BE2C (cell line): ENCODE measurements around the gene PEAK3.

Experiments used
- DNase-seq: peaks from one replicate; pipeline ENCODE4 v3.0.0-alpha.2; 2020
- H3K27me3 ChIP-seq: fragments of 250-450 bp; sonication (Bioruptor Pico); 2 replicates; pipeline ENCODE4 v1.5.1; 2020; ENCODE audit warnings: mild to moderate bottlenecking
- H3K36me3 ChIP-seq: fragments of 250-450 bp; sonication (Bioruptor Pico); 2 replicates; pipeline ENCODE4 v1.5.1; 2020; ENCODE audit warnings: mild to moderate bottlenecking
- H3K4me1 ChIP-seq: fragments of 250-450 bp; sonication (Bioruptor Pico); 2 replicates; pipeline ENCODE4 v1.5.1; 2020
- H3K4me3 ChIP-seq: 2 replicates; pipeline ENCODE4 v1.5.1; 2011; ENCODE audit warnings: low read depth, low read length
- H3K9me3 ChIP-seq: fragments of 250-450 bp; sonication (Bioruptor Pico); 2 replicates; pipeline ENCODE4 v1.5.1; 2020
- TF ChIP-seq, protein P1 (sequence below): IDR thresholded peaks from 2 replicates; pipeline ENCODE4 v1.5.1; 2012; ENCODE audit warnings: mild to moderate bottlenecking, low read depth, low read length

The PEAK3 gene

DNA sequence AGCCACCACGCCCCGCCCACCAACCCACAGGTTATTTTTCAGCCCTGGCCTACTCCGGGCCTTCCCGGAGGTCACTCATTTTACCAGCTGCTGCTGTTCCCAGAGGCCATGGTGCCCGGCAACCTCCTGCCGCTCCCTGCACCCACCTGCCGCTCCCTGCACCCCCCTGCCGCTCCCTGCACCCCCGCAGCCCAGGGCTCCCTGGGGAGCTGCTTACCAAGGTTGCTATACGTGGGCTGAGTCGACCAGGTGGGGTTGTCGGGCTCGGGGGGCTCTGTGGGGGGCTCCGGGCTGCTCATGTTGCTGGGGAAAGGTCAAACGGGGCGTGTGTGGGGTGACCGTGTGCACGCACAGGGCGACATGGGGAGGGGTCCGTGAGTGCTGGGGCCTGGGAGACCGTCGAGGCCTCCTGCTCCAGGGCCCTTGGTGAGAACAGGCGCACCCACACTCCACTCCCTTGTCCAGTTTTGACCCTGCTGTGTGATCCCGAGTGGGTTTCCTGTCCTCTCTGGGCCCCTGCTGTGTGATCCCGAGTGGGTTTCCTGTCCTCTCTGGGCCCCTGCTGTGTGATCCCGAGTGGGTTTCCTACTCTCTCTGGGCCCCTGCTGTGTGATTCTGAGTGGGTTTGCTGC, 1.2 kb downstream of the PEAK3 start:
- no peak for DNase-seq
- Histone ChIP-seq H3K4me1 (no peaks in the 10 kb centered on the region), H3K4me3 (no peak overlapping the region), H3K36me3 (no peaks in the 10 kb centered on the region), H3K9me3 (no peaks in the 10 kb centered on the region), H3K27me3 (peaks cover 3% of the 10 kb centered on the region; the same call in 1 of the 2 replicates)
- TF ChIP-seq, protein P1, sequence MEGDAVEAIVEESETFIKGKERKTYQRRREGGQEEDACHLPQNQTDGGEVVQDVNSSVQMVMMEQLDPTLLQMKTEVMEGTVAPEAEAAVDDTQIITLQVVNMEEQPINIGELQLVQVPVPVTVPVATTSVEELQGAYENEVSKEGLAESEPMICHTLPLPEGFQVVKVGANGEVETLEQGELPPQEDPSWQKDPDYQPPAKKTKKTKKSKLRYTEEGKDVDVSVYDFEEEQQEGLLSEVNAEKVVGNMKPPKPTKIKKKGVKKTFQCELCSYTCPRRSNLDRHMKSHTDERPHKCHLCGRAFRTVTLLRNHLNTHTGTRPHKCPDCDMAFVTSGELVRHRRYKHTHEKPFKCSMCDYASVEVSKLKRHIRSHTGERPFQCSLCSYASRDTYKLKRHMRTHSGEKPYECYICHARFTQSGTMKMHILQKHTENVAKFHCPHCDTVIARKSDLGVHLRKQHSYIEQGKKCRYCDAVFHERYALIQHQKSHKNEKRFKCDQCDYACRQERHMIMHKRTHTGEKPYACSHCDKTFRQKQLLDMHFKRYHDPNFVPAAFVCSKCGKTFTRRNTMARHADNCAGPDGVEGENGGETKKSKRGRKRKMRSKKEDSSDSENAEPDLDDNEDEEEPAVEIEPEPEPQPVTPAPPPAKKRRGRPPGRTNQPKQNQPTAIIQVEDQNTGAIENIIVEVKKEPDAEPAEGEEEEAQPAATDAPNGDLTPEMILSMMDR = no peak

DNA sequence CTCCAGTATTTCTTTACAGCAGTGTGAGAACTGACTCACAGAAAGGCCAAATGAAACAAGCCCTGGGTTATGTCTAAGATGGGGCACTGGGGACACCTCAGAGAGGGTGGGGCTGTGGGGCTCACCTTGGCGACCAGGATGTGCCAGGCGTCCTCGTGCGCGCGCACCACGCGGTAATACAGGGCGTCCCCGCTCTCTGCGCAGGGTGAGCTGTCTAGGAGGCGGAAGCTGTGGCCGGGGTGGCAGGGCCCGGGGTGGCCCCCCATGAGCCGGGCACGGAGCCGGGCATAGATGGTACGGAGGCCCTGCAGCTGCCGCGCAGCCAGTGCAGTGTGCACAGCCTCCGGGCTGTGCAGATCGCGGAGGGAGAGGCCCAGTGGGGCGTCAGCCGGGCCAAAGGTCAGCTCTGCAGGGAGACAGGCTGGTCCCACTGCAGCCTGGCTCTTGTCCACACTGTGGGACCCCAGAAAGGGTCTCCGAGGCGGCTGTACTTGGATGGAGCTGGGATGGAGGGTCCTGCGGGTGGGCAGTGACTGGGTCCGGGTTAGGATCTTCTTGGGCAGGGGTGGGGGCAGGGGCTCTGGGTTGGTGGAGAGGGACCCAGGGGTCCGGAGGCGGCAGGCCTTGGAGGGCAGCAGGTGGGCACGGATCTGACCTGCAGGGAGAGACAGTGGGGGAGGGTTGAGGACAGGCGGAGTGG, 3.4 kb downstream of the PEAK3 start:
- no peak for DNase-seq
- TF ChIP-seq, protein P1 = no peak

DNA sequence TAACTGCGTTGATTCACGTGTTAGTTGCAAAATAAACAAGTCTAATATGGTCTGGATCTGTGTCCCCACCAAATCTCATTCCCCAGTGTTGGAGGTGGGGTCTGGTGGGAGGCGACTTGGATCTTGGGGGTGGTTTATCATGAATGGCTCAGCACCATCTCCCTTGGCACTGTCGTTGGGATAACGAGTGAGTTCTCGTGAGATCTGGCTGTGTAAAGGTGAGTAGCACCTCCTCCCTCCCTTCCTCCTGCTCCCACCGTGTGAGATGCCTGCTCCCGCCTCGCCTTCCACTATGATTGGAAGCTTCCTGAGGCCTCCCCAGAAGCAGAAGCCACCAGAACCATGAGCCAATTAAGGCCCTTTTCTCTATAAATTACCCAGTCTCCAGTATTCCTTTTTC, 4.8 kb downstream of the PEAK3 start:
- peaks cover 18% of the 10 kb centered on the region for H3K36me3 ChIP-seq
- H3K4me1 ChIP-seq = peaks cover 4% of the 10 kb centered on the region; the same call in 1 of the 2 replicates
- no peaks in the 10 kb centered on the region for H3K9me3 ChIP-seq
- no peak overlapping the region for H3K4me3 ChIP-seq
- no peak for DNase-seq
- no peaks in the 10 kb centered on the region for H3K27me3 ChIP-seq
- TF ChIP-seq, protein P1 = no peak

More for the DNA sequence above, 3.4 kb downstream of the PEAK3 start:
- Histone ChIP-seq H3K4me1 (no peaks in the 10 kb centered on the region), H3K4me3 (no peak overlapping the region), H3K9me3 (no peaks in the 10 kb centered on the region), H3K27me3 (no peaks in the 10 kb centered on the region), H3K36me3 (peaks cover 8% of the 10 kb centered on the region)

DNA sequence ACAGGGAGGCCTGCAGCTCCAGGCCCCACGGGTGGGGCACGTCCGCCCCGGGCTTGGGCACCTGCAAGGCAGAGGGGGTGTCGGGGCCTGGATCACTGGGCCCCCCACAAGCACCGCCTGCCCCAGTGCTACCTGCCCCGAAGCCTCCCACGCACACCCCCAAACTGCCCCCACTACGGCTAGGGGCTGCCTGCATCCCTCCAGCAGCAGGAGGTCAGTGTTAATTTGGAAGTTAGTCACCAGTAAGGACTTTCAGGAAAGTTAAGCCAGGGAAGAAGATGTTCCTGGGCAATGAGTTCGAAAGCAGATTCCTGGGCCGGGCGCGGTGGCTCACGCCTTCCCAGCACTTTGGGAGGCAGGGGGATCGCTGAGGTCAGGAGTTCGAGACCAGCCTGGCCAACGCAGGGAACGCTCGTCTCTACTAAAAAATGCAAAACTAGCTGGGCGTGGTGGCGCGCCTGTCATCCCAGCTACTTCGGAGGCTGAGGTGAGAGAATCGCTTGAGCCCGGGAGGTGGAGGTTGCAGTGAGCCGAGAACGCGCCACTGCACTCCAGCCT, 5.5 kb downstream of the PEAK3 start:
- Histone ChIP-seq H3K36me3 (peaks cover 24% of the 10 kb centered on the region), H3K27me3 (no peaks in the 10 kb centered on the region), H3K9me3 (no peaks in the 10 kb centered on the region), H3K4me3 (no peak overlapping the region), H3K4me1 (peaks cover 7% of the 10 kb centered on the region)
- DNase-seq = no peak
- TF ChIP-seq, protein P1 = no peak

DNA sequence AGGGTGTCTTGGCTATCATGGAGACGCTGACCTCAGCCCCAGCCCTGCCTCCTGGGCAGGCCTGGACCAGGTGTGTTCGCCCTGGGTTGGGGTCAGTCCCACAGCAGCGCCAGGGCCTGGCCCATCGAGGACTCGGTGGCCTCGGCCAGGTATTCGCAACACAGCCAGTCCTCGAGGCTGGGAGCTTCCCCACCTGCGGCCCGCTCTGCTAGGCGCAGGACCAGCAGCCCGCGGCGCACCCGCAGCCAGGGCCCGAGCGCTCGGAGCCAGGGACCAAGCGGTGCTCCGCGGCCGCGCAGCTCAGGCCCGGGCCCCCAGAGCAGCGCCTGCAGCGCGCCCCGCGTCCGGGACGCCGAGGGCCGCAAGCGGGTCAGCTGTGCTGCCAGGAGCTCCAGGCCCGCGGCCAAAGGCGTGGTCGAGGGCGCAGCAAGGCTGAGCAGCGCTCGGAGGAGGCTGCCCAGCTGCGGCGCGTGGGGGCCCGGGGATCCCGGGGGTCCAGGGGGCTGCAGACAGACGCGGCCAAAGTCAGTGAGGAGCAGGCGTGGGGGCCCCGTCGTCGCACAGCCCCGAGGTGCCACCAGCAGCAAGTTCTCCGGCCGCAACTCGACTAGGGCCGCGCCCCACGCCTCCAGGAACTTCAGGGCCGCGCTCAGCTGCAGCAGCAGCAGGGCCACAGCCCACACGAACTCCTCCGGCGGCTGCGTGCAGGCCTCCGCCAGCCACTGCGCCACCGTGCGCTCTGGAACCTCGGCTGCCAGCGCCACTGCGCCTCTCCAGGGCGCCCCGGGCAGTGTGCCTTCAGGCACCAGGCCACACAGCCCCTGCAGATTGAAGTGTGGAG, 6.2 kb downstream of the PEAK3 start:
- peaks cover 7% of the 10 kb centered on the region for H3K4me1 ChIP-seq
- H3K9me3 ChIP-seq = no peaks in the 10 kb centered on the region
- peaks cover 31% of the 10 kb centered on the region for H3K36me3 ChIP-seq
- TF ChIP-seq, protein P1 = no peak
- no peak overlapping the region for H3K4me3 ChIP-seq
- no peak for DNase-seq
- no peaks in the 10 kb centered on the region for H3K27me3 ChIP-seq
